Adrenal gland (tissue), 5 donors: ENCODE results near the gene TMEM132C.

Source experiments
- CTCF ChIP-seq, 6 experiments: fragments of 450-650 bp in 4 of 6; fragments of 200-600 bp in 2 of 6; sonication (generic) in 1 of 6; IDR thresholded peaks; 1 replicate in 5 of 6; 2 replicates in 1 of 6; pipeline versions ENCODE4 v1.5.1 to v1.8.0; 2016 to 2021; ENCODE audit warnings: antibody characterized with exemption in 6 of 6, mild to moderate bottlenecking in 2 of 6, moderate library complexity in 1 of 6
- POLR2A ChIP-seq, 2 donors: fragments of 450-650 bp; IDR thresholded peaks; one replicate each; pipeline ENCODE4 v1.6.1; 2017; ENCODE audit warnings: antibody characterized with exemption in 2 of 2, mild to moderate bottlenecking in 2 of 2, moderate library complexity in 1 of 2
- donor health status: DM: no; HTN: no; CAD: no.

GRCh38 chr12:128298091-128298748 is 31.2 kb downstream of the TMEM132C start:
- TF ChIP-seq CTCF (IDR thresholded peaks at IDR 0.05) (no peak), POLR2A (IDR thresholded peaks at IDR 0.05) (no peak)
